Effector memory CD4-positive, alpha-beta T cell (primary cell): Measurements from ENCODE around the gene ITIH2.
"Not testable (repeated sequence)": the region's sequence is repeated elsewhere in the genome, so short reads cannot be mapped to it uniquely, and the experiment has no call there.

Experiments used
- DNase-seq, 3 donors: peaks; one replicate each; pipeline ENCODE4 v3.0.0-alpha.2; 2020
- H3K27ac ChIP-seq: 2 replicates; pipeline ENCODE4 v1.7.0; 2013; ENCODE audit warnings: mild to moderate bottlenecking, low read length, moderate library complexity; ENCODE audit not compliant: insufficient read depth, poor library complexity, severe bottlenecking
- H3K27me3 ChIP-seq: replicated peaks from 2 replicates; pipeline ENCODE4 v1.7.0; 2013; ENCODE audit warnings: mild to moderate bottlenecking, low read length; ENCODE audit not compliant: insufficient read depth, control insufficient read depth, poor library complexity, severe bottlenecking
- H3K36me3 ChIP-seq: 2 replicates; pipeline ENCODE4 v1.7.0; 2013; ENCODE audit warnings: mild to moderate bottlenecking, low read length, moderate library complexity; ENCODE audit not compliant: control insufficient read depth, insufficient read depth
- H3K4me1 ChIP-seq: 2 replicates; pipeline ENCODE4 v1.7.0; 2013; ENCODE audit warnings: low read length, mild to moderate bottlenecking; ENCODE audit not compliant: control insufficient read depth, insufficient read depth, poor library complexity, severe bottlenecking
- H3K4me3 ChIP-seq: 2 replicates; pipeline ENCODE4 v1.7.0; 2013; ENCODE audit warnings: low read length, low read depth, mild to moderate bottlenecking; ENCODE audit not compliant: insufficient read depth, poor library complexity, severe bottlenecking
- H3K9me3 ChIP-seq: 2 replicates; pipeline ENCODE4 v1.7.0; 2013; ENCODE audit warnings: mild to moderate bottlenecking, low read length, moderate library complexity; ENCODE audit not compliant: control insufficient read depth
- total RNA-seq, 3 donors: gene quantifications; one replicate each; lab custom pipeline; 2026; lab: John Stamatoyannopoulos, UW

The ITIH2 gene
- 0 reads per million in 3 donors for total RNA-seq

GRCh38 chr10:7703140-7703539 lies at the start of gene ITIH2:
Gene ITIH2, plus strand, starts transcription at chr10:7703316. Its CDS starts 119 bp downstream, at chr10:7703435.
- Histone ChIP-seq H3K27ac (no peak within 1 kb of the TSS), H3K27me3 (peaks cover 3% of the 10 kb centered on the region), H3K4me3 (no peak within 1 kb of the TSS), H3K4me1 (no peaks in the 10 kb centered on the region), H3K36me3 (no peaks in the 10 kb centered on the region), H3K9me3 (no peaks in the 10 kb centered on the region)
- no peak for DNase-seq

GRCh38 chr10:7657079-7657478 lies 46.0 kb upstream of the ITIH2 start:
- not testable (repeated sequence) for H3K36me3 ChIP-seq, H3K27me3 ChIP-seq, DNase-seq, H3K27ac ChIP-seq, H3K9me3 ChIP-seq, H3K4me3 ChIP-seq, H3K4me1 ChIP-seq

- Histone ChIP-seq H3K27ac (no peak overlapping the region), H3K9me3 (no peaks in the 10 kb centered on the region), H3K4me1 (no peaks in the 10 kb centered on the region), H3K36me3 (no peaks in the 10 kb centered on the region), H3K27me3 (no peaks in the 10 kb centered on the region), H3K4me3 (no peak overlapping the region)
- DNase-seq, result no peak
Measured at GRCh38 chr10:7657552-7657951, 45.6 kb upstream of the ITIH2 start.

GRCh38 chr10:7659560-7659959 lies 43.6 kb upstream of the ITIH2 start:
- Histone ChIP-seq H3K9me3 (no peaks in the 10 kb centered on the region), H3K36me3 (no peaks in the 10 kb centered on the region), H3K27ac (no peak overlapping the region), H3K4me1 (no peaks in the 10 kb centered on the region), H3K27me3 (peaks cover 7% of the 10 kb centered on the region), H3K4me3 (no peak overlapping the region)
- DNase-seq, result no peak

- Histone ChIP-seq H3K4me1 (peaks cover 9% of the 10 kb centered on the region), H3K36me3 (no peaks in the 10 kb centered on the region), H3K9me3 (no peaks in the 10 kb centered on the region), H3K4me3 (no peak overlapping the region), H3K27me3 (peaks cover 22% of the 10 kb centered on the region), H3K27ac (no peak overlapping the region)
- DNase-seq, result no peak
Measured at GRCh38 chr10:7662522-7662921, 40.6 kb upstream of the ITIH2 start.

GRCh38 chr10:7664707-7665106 lies 38.4 kb upstream of the ITIH2 start:
- Histone ChIP-seq H3K4me1 (peaks cover 9% of the 10 kb centered on the region), H3K4me3 (no peak overlapping the region), H3K9me3 (no peaks in the 10 kb centered on the region), H3K27ac (no peak overlapping the region), H3K36me3 (no peaks in the 10 kb centered on the region), H3K27me3 (peaks cover 29% of the 10 kb centered on the region)
- no peak for DNase-seq

- H3K9me3 ChIP-seq, result no peaks in the 10 kb centered on the region
- peaks cover 9% of the 10 kb centered on the region for H3K4me1 ChIP-seq
- DNase-seq, result no peak
- H3K36me3 ChIP-seq, result no peaks in the 10 kb centered on the region
- peak overlapping the region; percentile 48 for H3K4me3 ChIP-seq
- no peak overlapping the region for H3K27ac ChIP-seq
- peaks cover 29% of the 10 kb centered on the region for H3K27me3 ChIP-seq
Measured at GRCh38 chr10:7665767-7666166, 37.3 kb upstream of the ITIH2 start.

GRCh38 chr10:7666253-7667023 lies 36.7 kb upstream of the ITIH2 start, which contains the start of gene ITIH5:
Gene ITIH5, minus strand, starts transcription at chr10:7666966. Its CDS starts 74 bp downstream, at chr10:7666892.
- Histone ChIP-seq H3K27me3 (peaks cover 29% of the 10 kb centered on the region), H3K36me3 (no peaks in the 10 kb centered on the region), H3K4me1 (peaks cover 9% of the 10 kb centered on the region), H3K9me3 (no peaks in the 10 kb centered on the region), H3K4me3 (peak within 1 kb of the TSS; percentile 48), H3K27ac (no peak within 1 kb of the TSS)
- no peak for DNase-seq

GRCh38 chr10:7667262-7668141 lies 35.6 kb upstream of the ITIH2 start:
- H3K27me3 ChIP-seq, result peaks cover 29% of the 10 kb centered on the region

GRCh38 chr10:7670157-7670556 lies 33.0 kb upstream of the ITIH2 start:
- no peak for DNase-seq
- Histone ChIP-seq H3K4me1 (peaks cover 9% of the 10 kb centered on the region), H3K27ac (no peak overlapping the region), H3K36me3 (no peaks in the 10 kb centered on the region), H3K4me3 (no peak overlapping the region), H3K27me3 (peaks cover 20% of the 10 kb centered on the region), H3K9me3 (no peaks in the 10 kb centered on the region)

More at GRCh38 chr10:7667262-7668141, 35.6 kb upstream of the ITIH2 start:
- no peaks in the 10 kb centered on the region for H3K36me3 ChIP-seq
- peak overlapping the region; percentile 25 for H3K4me3 ChIP-seq
- H3K4me1 ChIP-seq, result peaks cover 9% of the 10 kb centered on the region
- no peak overlapping the region for H3K27ac ChIP-seq
- H3K9me3 ChIP-seq, result no peaks in the 10 kb centered on the region
- no peak for DNase-seq
